Nucleus accumbens (tissue), 56 donors: ENCODE results near the gene IQGAP1.

ENCODE experiments used
- DNase-seq, 56 donors: peaks; one replicate each; lab custom pipeline; 2025; lab: John Stamatoyannopoulos, UW

Gene IQGAP1

GRCh38 chr15:90427185-90427584, 39.1 kb downstream of the IQGAP1 start:
- DNase-seq, result no peak

- DNase-seq, result no peak
Measured at GRCh38 chr15:90432253-90432652, 44.2 kb downstream of the IQGAP1 start.

- DNase-seq, result no peak
Measured at GRCh38 chr15:90435652-90436337, 47.8 kb downstream of the IQGAP1 start.

GRCh38 chr15:90436952-90437351, 48.9 kb downstream of the IQGAP1 start:
- no peak for DNase-seq

- no peak for DNase-seq
Measured at GRCh38 chr15:90437516-90437915, 49.5 kb downstream of the IQGAP1 start.

- no peak for DNase-seq
Measured at GRCh38 chr15:90439946-90440345, 51.9 kb downstream of the IQGAP1 start.

GRCh38 chr15:90441027-90441426, 53.0 kb downstream of the IQGAP1 start:
- DNase-seq, result no peak

- no peak for DNase-seq
Measured at GRCh38 chr15:90442423-90442822, 54.4 kb downstream of the IQGAP1 start.

GRCh38 chr15:90449206-90449735, 61.2 kb downstream of the IQGAP1 start:
- DNase-seq, result no peak

- no peak for DNase-seq
Measured at GRCh38 chr15:90451053-90451850, 63.2 kb downstream of the IQGAP1 start.

- DNase-seq, result no peak
Measured at GRCh38 chr15:90456236-90456635, 68.2 kb downstream of the IQGAP1 start.

- no peak for DNase-seq
Measured at GRCh38 chr15:90458061-90458460, 70.0 kb downstream of the IQGAP1 start.

GRCh38 chr15:90459368-90459767, 71.3 kb downstream of the IQGAP1 start:
- no peak for DNase-seq

- DNase-seq, result no peak
Measured at GRCh38 chr15:90460142-90460824, 72.2 kb downstream of the IQGAP1 start.

GRCh38 chr15:90463381-90463780, 75.3 kb downstream of the IQGAP1 start:
- DNase-seq, result peak in 32 of 56 donors; percentile 3 to 80 (median 44)

GRCh38 chr15:90465140-90465929, 77.3 kb downstream of the IQGAP1 start:
- DNase-seq, result no peak

GRCh38 chr15:90465930-90466567, 78.0 kb downstream of the IQGAP1 start:
- no peak for DNase-seq

GRCh38 chr15:90469723-90470122, 81.7 kb downstream of the IQGAP1 start:
- DNase-seq, result no peak

GRCh38 chr15:90470453-90470852, 82.4 kb downstream of the IQGAP1 start:
- DNase-seq, result no peak

- DNase-seq, result no peak
Measured at GRCh38 chr15:90471126-90471525, 83.1 kb downstream of the IQGAP1 start.
